Upper lobe of left lung (tissue), 4 donors: ENCODE measurements around the gene LMOD3.

Experiments used
- CTCF ChIP-seq, 6 experiments: fragments of 450-650 bp in 4 of 6; fragments of 200-600 bp in 2 of 6; sonication (generic) in 2 of 6; IDR thresholded peaks; one replicate each; pipeline ENCODE4 v1.5.1; 2016 to 2019; ENCODE audit warnings: antibody characterized with exemption in 6 of 6
- EP300 ChIP-seq, 4 donors: sonication (generic); formaldehyde crosslinking; IDR thresholded peaks; one replicate each; pipeline ENCODE4 v1.5.1; 2017; ENCODE audit warnings: antibody characterized with exemption in 4 of 4, control low read depth in 2 of 4
- POLR2A ChIP-seq, 4 donors: fragments of 450-650 bp; IDR thresholded peaks; one replicate each; pipeline ENCODE4 v1.5.1; 2016 to 2017; ENCODE audit warnings: antibody characterized with exemption in 4 of 4, mild to moderate bottlenecking in 2 of 4
- POLR2AphosphoS5 ChIP-seq, 2 donors: sonication (generic); formaldehyde crosslinking; IDR thresholded peaks; one replicate each; pipeline ENCODE4 v1.5.1; 2017; ENCODE audit warnings: antibody characterized with exemption in 2 of 2

- TF ChIP-seq CTCF (IDR thresholded peaks at IDR 0.05) (no peak), POLR2A (IDR thresholded peaks at IDR 0.05) (no peak), POLR2AphosphoS5 (IDR thresholded peaks at IDR 0.05) (no peak), EP300 (IDR thresholded peaks at IDR 0.05) (no peak)
Measured at GRCh38 chr3:69141313-69141712, 18.9 kb upstream of the LMOD3 start.
